ENCODE data around the gene GPR101.
"Not testable (repeated sequence)": the region's sequence is repeated elsewhere in the genome, so short reads cannot be mapped to it uniquely, and the experiment has no call there.

GPR101 gene

GRCh38 chrX:137025930-137026329 lies 7.9 kb downstream of the GPR101 start:
- no peak for DNase-seq (ENCODE audit: low read depth)

GRCh38 chrX:137000236-137000635 lies 33.6 kb downstream of the GPR101 start:
- DNase-seq (ENCODE audit: low read depth) = not testable (repeated sequence)

GRCh38 chrX:136999024-136999423 lies 34.8 kb downstream of the GPR101 start:
- no peak for DNase-seq (ENCODE audit: low read depth)

All from CMK (cell line).